Naive thymus-derived CD8-positive, alpha-beta T cell (primary cell): ENCODE measurements around the gene TRIM64. TPM values are rescaled to one million over a fixed set of nuclear protein-coding genes. Genes with fewer than 3 reads are reported as not detected.
"Not testable (repeated sequence)": the region's sequence is repeated elsewhere in the genome, so short reads cannot be mapped to it uniquely, and the experiment has no call there.

ENCODE experiments used
- ATAC-seq, 2 donors: fragments of 150-1000 bp; cut with Tn5 transposase in 1 of 2; sonication (Bioruptor Pico), chemical (Tn5 transposase) in 1 of 2; 1 replicate in 1 of 2; 2 replicates in 1 of 2; pipeline ENCODE4 v1.10.0; 2021; ENCODE audit warnings: mild to moderate bottlenecking in 2 of 2, moderate library complexity in 2 of 2
- POLR2A ChIA-PET: fragments of 350-600 bp; sonication (Branson Sonifier 250); formaldehyde crosslinking; loops from one replicate; lab custom pipeline; 2021; ENCODE audit warnings: antibody characterized with exemption; lab: Charles Lee
- DNase-seq, 10 donors: peaks; one replicate each; pipeline versions ENCODE4 v3.0.0 to v3.0.0-alpha.2; 2020 to 2022
- H3K27ac Mint-ChIP-seq, 10 donors: one replicate each; pipeline ENCODE4 v1.8.0; 2020 to 2022; ENCODE audit warnings: mild to moderate bottlenecking in 10 of 10, mixed read lengths in 10 of 10, moderate library complexity in 4 of 10, inconsistent platforms in 1 of 10
- H3K27me3 Mint-ChIP-seq, 5 donors: one replicate each; pipeline ENCODE4 v1.8.0; 2021 to 2022; ENCODE audit warnings: mixed read lengths in 5 of 5
- H3K36me3 Mint-ChIP-seq, 3 donors: one replicate each; pipeline ENCODE4 v1.8.0; 2020 to 2022; ENCODE audit warnings: mixed read lengths in 3 of 3, mild to moderate bottlenecking in 2 of 3, inconsistent platforms in 1 of 3
- H3K4me1 Mint-ChIP-seq, 4 donors: one replicate each; pipeline ENCODE4 v1.8.0; 2021 to 2022; ENCODE audit warnings: mixed read lengths in 4 of 4
- H3K4me3 Mint-ChIP-seq, 10 donors: one replicate each; pipeline ENCODE4 v1.8.0; 2020 to 2022; ENCODE audit warnings: mild to moderate bottlenecking in 10 of 10, mixed read lengths in 10 of 10, moderate library complexity in 6 of 10, inconsistent platforms in 1 of 10
- H3K9me3 Mint-ChIP-seq, 9 donors: one replicate each; pipeline ENCODE4 v1.8.0; 2020 to 2022; ENCODE audit warnings: mixed read lengths in 9 of 9, mild to moderate bottlenecking in 3 of 9, inconsistent platforms in 1 of 9, moderate library complexity in 1 of 9
- polyA plus RNA-seq, 3 donors: library from polyadenylated mRNA; unstranded; fragments of 300-500 nt; fragmentation: Illumina TruSeq; gene quantifications; one replicate each; pipeline ENCODE4 v1.2.3, GENCODE V29; 2021
- total RNA-seq, 8 experiments: library from RNA in 2 of 8; stranded (reverse) in 2 of 8; gene quantifications; one replicate each; pipeline ENCODE4 v1.2.3 and lab custom pipeline; 2021 to 2026

TRIM64 gene
- total RNA-seq (not detected), polyA plus RNA-seq (not detected), total RNA-seq (lab: John Stamatoyannopoulos, UW) (0 reads per million in 6 experiments)

DNA sequence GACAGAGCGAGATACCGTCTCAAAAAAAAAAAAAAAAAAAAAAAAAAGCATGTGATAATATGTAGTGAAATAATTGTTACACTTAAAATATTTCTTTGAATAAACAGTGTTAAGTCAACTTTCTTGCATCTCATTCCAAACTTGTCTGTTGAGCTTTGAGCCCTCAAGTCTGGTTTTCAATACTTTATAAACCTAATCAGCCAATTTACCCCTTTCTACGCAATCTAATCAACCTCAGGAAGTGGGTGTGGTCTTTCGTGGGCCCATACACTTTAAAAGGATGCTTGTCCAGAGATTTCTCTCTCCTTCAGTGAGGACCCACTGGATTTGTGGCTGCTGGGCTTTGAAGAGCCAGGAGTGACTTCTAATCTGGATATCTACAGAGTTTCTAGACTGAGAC is at the start of gene TRIM64:
Gene TRIM64 (plus strand): TSS at position 301 of the 400 bp plus-strand sequence. CDS start 2,467 bp downstream, outside the sequence.
- POLR2A ChIA-PET, ATAC-seq, DNase-seq, H3K27ac Mint-ChIP-seq, H3K27me3 Mint-ChIP-seq, H3K9me3 Mint-ChIP-seq, H3K4me1 Mint-ChIP-seq, H3K4me3 Mint-ChIP-seq, H3K36me3 Mint-ChIP-seq: not testable (repeated sequence)

DNA sequence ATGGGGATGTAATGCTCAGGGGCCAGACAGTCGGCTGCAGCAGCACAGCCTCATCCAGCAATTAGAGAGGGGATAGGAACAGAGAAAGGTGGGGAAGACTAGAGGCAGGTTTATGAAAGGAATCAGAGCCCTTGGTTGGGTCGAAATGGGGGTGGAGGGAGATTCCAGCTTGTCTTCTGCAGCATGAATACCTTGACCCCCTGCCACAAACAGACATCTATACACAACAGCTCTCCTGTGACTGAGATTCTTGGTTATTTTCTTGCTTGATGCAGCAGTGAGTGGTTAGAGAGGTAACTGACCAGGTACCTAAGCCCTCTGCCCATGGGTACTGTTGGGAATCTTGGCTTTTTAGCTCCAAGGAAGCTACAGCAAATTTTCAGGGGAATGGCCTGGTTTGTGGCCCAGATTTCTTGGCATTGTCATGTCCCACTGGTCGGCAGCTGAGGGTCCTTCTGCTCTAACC is 43.6 kb upstream of the TRIM64 start, which contains the start of gene TRIM49D1:
Gene TRIM49D1 (minus strand): TSS at position 51 of the 466 bp plus-strand sequence. CDS start 4,535 bp downstream, outside the sequence.
- no peak within 1 kb of the TSS for H3K4me3 Mint-ChIP-seq
- H3K9me3 Mint-ChIP-seq, result no peaks in the 10 kb centered on the region
- H3K27ac Mint-ChIP-seq, result no peak within 1 kb of the TSS
- DNase-seq (no peak), ATAC-seq (no peak)
- no peaks in the 10 kb centered on the region for H3K36me3 Mint-ChIP-seq
- POLR2A ChIA-PET, result no interaction called here
- peaks cover 0 to 1% (median 0%) of the 10 kb centered on the region in 5 donors for H3K27me3 Mint-ChIP-seq
- H3K4me1 Mint-ChIP-seq, result no peaks in the 10 kb centered on the region

- DNase-seq, H3K9me3 Mint-ChIP-seq, H3K4me3 Mint-ChIP-seq, H3K27ac Mint-ChIP-seq, ATAC-seq, H3K36me3 Mint-ChIP-seq, POLR2A ChIA-PET, H3K27me3 Mint-ChIP-seq, H3K4me1 Mint-ChIP-seq: not testable (repeated sequence)
These were observed 42.1 kb upstream of the TRIM64 start, which contains the start of gene TRIM49D2 for GRCh38 chr11:89923764-89924163. TRIM49D2 (plus strand) TSS chr11:89924064; CDS start chr11:89926762, 2,698 bp downstream.

- H3K4me3 Mint-ChIP-seq, H3K36me3 Mint-ChIP-seq, DNase-seq, H3K9me3 Mint-ChIP-seq, ATAC-seq, H3K4me1 Mint-ChIP-seq, POLR2A ChIA-PET, H3K27me3 Mint-ChIP-seq, H3K27ac Mint-ChIP-seq: not testable (repeated sequence)
These were observed 5.0 kb upstream of the TRIM64 start for GRCh38 chr11:89960833-89961232.

Other genes starting within 250 kb of the TRIM64 start
- not detected for gene TRIM49, start 157.5 kb upstream of the TRIM64 start, total RNA-seq
- not detected for gene TRIM49, start 157.5 kb upstream of the TRIM64 start, polyA plus RNA-seq
- not detected for gene TRIM64B, start 87.5 kb upstream of the TRIM64 start, total RNA-seq
- gene TRIM64B, start 87.5 kb upstream of the TRIM64 start, polyA plus RNA-seq, result not detected
- gene TRIM49D1, start 43.8 kb upstream of the TRIM64 start, total RNA-seq, result not detected
- not detected for gene TRIM49D1, start 43.8 kb upstream of the TRIM64 start, polyA plus RNA-seq
- gene TRIM49D2, start 42.0 kb upstream of the TRIM64 start, total RNA-seq, result not detected
- gene TRIM49D2, start 42.0 kb upstream of the TRIM64 start, polyA plus RNA-seq, result not detected
- gene TRIM49C, start 65.1 kb downstream of the TRIM64 start, total RNA-seq, result not detected
- not detected for gene TRIM49C, start 65.1 kb downstream of the TRIM64 start, polyA plus RNA-seq
- gene UBTFL1, start 119.9 kb downstream of the TRIM64 start, total RNA-seq, result not detected
- gene UBTFL1, start 119.9 kb downstream of the TRIM64 start, polyA plus RNA-seq, result not detected
- gene NAALAD2, start 168.6 kb downstream of the TRIM64 start, total RNA-seq, result not detected
- gene NAALAD2, start 168.6 kb downstream of the TRIM64 start, polyA plus RNA-seq, result not detected